NCI-H524 treated with DMSO at 0.1 percent for 48 hours (cell line): ENCODE data around the gene TAL2.

Experiments
- DNase-seq: peaks from one replicate; lab custom pipeline; 2025; lab: John Stamatoyannopoulos, UW

The TAL2 gene

GRCh38 chr9:105710638-105711037 is 48.4 kb downstream of the TAL2 start:
- DNase-seq = no peak

- DNase-seq = no peak
These were observed 49.6 kb downstream of the TAL2 start for GRCh38 chr9:105711867-105712266.

GRCh38 chr9:105712297-105712696 is 50.0 kb downstream of the TAL2 start:
- DNase-seq = no peak
